ENCODE data around the gene ZNF135. TPM values are rescaled to one million over a fixed set of nuclear protein-coding genes. Genes with fewer than 3 reads are reported as not detected.
A peak's percentile ranks its signal among the peaks of the same experiment; 100 is the strongest.

ZNF135 gene
- 1 to 10 TPM; 4.1 to 5.5 TPM for total RNA-seq
- long read RNA-seq, donor 1, partial matches to known transcripts: 1 of 3 reads
- long read RNA-seq, donor 1, other reads (novel, unspliced or antisense): 2 of 3 reads
- long read RNA-seq, donor 2, partial matches to known transcripts: 8 of 14 reads
- long read RNA-seq, donor 2, other reads (novel, unspliced or antisense): 4 of 14 reads

- peak; percentile 95 for DNase-seq (ENCODE audit: low spot score)
- intact Hi-C loops (cut with DNase I): no loop called here
These were observed at the start of gene ZNF135 for GRCh38 chr19:58059003-58059670. ZNF135 (plus strand) TSS chr19:58059282; CDS start chr19:58060003, 721 bp downstream.

GRCh38 chr19:58009301-58009665 lies 49.8 kb upstream of the ZNF135 start:
- no peak for DNase-seq (ENCODE audit: low spot score)
- intact Hi-C loops (cut with DNase I): no loop called here

- DNase-seq (ENCODE audit: low spot score): peak; percentile 91
- intact Hi-C loops (cut with DNase I): no loop called here
These were observed 49.3 kb upstream of the ZNF135 start for GRCh38 chr19:58009666-58010301.

DNA sequence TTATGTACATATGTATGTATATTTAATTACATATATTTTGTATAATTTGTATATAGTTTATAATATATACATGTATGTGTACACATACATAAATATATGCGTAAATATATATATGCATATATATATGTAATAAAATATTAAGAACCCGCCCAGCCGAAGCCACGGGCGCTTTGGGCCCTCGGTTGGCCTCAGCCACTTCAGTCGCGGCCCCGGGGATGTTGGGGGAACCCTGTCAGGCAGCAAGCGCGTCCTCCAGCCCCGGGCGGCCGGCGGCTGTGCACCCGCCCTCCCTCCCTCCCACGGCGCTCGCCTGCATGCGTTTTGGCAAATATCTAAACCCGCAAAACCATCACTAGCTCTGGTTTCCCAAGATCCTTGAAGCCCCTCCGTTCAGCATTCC lies 48.6 kb upstream of the ZNF135 start:
- intact Hi-C loops (cut with DNase I): no loop called here
- no peak for DNase-seq (ENCODE audit: low spot score)

DNA sequence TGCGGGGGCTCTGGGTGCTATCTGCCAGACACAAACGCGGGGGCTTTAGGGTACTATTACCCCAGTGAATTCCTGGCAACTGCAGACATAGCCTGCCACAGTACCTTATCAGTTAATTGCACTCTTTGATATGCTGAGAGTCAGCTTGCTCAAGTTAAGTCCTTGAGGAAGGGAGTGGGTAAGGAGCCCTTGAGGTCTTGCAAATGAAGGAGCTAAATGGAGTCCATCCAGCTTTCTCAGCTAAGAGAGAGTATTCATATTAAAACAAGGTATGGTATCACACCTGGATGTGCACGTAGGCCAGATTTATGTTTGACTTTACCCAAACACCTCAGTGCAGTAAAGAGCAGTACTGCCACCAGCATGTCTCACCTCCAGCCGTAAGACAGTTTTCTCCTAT lies 44.9 kb upstream of the ZNF135 start:
- intact Hi-C loops (cut with DNase I): no loop called here
- no peak for DNase-seq (ENCODE audit: low spot score)

GRCh38 chr19:58020129-58020528 lies 39.0 kb upstream of the ZNF135 start:
- intact Hi-C loops (cut with DNase I): loop anchor here in 1 of 2 donors (5.0 kb wide), 1 partner anchor 137 kb away; no protein-coding TSS in a partner anchor
- DNase-seq (ENCODE audit: low spot score): peak; percentile 64

DNA sequence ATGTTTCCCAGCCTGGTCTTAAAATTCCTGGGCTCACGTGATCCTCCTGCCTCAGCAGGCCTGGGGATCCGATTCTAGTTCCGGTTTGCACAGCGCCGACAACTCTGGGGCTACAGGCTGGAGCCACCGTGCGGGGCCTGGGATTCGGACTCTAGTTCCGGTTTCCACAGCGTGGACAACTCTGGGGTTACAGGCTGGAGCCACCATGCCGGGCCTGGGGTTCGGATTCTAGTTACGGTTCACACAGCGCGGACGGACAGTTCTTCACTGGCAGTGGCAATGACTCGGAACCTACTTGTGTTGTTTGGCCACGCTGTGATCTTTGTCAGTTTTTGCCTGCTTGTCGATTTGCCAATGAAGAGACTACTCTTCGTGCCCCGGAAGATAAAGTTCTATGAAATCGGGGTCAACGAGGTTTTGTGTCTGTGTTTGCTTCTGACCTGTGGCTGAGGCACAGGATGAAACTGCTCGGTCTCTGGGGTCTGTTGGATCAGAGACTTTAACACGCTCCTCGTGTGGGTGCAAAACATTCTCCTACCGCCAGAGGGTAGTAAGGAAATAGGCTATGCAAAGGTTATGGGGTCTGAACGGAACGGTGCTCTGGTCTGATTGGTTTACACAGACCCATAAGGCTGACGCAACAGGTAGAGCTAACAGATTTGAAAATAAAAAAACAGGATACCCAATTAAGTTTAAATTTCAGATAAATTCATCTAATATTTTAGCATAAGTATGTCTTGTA lies 37.4 kb upstream of the ZNF135 start:
- DNase-seq (ENCODE audit: low spot score): peak; percentile 38
- intact Hi-C loops (cut with DNase I): loop anchor here in 1 of 2 donors (5.0 kb wide), 1 partner anchor 136 kb away; no protein-coding TSS in a partner anchor

DNA sequence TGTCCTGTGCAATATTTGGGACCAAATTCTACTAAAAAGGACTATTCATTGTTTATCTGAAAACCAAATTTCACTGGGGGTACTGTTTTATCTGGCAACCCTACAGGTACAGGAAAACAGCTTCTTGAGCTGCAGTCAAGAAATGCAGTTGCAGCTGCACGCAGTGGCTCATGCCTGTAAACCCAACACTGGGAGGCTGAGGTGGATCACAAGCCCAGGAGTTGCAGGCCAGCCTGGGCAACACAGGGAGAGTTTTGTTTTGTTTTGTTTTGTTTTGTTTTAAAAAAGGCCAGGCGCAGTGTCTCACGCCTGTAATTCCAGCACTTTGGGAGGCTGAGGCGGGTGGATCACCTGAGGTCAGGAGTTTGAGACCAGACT lies 36.8 kb upstream of the ZNF135 start:
- DNase-seq (ENCODE audit: low spot score): peak; percentile 47
- intact Hi-C loops (cut with DNase I): loop anchor here in 1 of 2 donors (5.0 kb wide), 1 partner anchor 135 kb away; no protein-coding TSS in a partner anchor

- intact Hi-C loops (cut with DNase I): loop anchor here in 1 of 2 donors (5.0 kb wide), 1 partner anchor 133 kb away; no protein-coding TSS in a partner anchor
- no peak for DNase-seq (ENCODE audit: low spot score)
These were observed 34.4 kb upstream of the ZNF135 start for GRCh38 chr19:58024661-58025060.

DNA sequence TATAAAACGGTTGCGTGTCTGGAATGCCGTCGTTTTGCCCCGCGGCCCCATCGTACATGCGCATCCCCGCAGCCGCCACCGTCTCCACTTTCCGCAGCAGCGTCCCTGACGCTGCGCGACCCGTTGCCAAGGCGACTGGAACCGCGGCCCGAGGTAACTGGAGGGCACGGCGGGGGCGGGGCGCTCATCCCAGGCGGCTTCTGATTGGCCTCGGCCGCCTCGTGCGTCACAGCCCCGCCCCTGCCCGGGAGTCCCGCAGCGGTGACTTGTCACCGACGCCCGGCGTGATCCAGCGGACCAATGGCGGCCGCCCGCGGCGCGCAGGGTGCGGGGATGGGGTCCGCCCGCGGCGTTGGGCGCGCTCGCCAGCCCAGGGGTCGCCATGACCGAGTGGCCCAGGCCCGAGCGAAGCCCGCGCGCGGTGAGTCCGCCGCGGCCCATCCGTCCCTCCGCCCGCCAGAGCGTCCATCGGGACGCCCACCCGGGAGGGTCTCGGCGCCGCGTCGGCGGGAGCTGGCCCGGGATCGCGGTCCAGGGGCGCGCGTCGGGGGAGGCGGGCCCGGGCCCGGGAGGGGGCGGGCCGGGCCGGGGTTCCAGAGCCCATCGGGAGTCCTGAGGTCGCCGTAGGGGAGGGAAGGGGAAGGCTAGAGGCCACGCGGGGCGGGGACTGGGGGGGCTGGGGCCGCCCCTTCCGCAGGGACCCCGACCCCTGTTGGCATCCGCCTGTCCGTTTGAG lies 25.2 kb upstream of the ZNF135 start, which contains the start of gene ZSCAN1:
Gene ZSCAN1, plus strand, starts transcription at position 285 of the 736 bp plus-strand sequence. CDS start 3,812 bp downstream, outside the sequence.
- peak; percentile 89 for DNase-seq (ENCODE audit: low spot score)
- intact Hi-C loops (cut with DNase I): loop anchor here in 1 of 2 donors (10.0 kb wide), 1 partner anchor 91 kb away; no protein-coding TSS in a partner anchor

DNA sequence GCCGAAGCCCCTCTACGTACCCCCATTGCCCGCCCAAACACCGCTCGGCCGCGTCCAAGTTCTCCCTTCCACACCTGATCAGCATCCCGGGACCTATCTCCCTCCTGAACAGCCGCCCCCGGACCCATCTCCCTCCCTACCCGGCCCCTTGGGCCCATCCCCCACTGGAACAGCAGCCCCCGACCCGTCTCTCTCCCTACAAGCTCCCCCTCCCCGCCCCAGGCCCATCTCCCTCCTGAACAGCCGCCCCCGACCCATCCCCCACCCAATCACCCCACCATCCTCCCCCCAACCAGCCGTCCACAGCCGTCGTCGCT lies 24.6 kb upstream of the ZNF135 start:
- intact Hi-C loops (cut with DNase I): loop anchor here in 1 of 2 donors (10.0 kb wide), 1 partner anchor 90 kb away; no protein-coding TSS in a partner anchor
- no peak for DNase-seq (ENCODE audit: low spot score)

DNA sequence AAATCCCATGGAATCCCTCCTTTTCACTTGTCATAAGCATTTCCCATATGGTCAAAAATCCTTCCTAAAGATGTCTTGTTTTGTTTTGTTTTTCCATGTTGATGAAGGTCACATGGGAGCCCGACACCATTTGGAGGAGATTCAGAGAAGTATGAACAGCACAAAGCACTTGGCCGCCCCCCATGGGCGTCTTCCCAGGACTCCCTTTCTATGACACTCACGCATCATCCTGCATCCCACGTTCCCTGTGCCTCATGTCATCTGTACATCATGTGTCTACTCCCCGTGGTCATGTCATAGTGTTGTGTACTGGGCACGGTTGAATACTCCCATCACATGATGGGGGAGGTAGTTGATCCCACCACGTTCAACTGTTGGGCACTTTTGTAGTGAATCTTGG lies 23.2 kb upstream of the ZNF135 start:
- no peak for DNase-seq (ENCODE audit: low spot score)
- intact Hi-C loops (cut with DNase I): loop anchor here in 1 of 2 donors (10.0 kb wide), 1 partner anchor 89 kb away; no protein-coding TSS in a partner anchor

DNA sequence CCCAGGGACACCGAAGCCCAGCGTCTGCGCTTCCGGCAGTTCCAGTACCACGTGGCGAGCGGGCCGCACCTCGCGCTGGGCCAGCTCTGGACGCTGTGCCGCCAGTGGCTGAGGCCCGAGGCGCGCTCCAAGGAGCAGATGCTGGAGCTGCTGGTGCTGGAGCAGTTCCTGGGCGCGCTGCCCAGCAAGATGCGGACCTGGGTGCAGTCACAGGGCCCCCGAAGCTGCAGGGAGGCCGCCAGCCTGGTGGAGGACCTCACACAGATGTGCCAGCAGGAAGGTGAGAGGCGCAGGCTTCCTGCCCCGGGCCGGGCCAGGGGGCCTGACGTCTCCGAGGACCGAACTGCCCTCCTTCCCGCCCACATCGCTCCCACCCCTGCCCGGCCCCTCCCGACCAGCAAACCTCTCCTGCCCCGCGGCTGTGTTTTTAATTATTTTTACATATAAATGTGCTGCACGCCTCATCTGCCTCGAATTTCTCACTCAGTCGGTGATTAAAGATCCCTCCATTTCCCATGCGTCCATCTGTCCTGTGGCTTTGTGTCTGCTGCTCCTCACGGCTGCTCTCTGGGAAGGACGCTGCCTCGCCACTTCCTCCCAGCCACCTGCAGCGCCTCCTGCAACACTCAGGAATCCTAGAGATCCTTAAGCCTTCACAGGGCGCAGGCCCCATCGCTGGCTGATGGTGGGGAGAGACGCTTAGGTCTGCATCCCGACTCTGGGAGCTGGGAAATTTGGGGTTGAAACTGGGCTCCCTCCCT lies 21.0 kb upstream of the ZNF135 start:
- no peak for DNase-seq (ENCODE audit: low spot score)
- intact Hi-C loops (cut with DNase I): loop anchor here in 1 of 2 donors (10.0 kb wide), 1 partner anchor 87 kb away; no protein-coding TSS in a partner anchor

DNA sequence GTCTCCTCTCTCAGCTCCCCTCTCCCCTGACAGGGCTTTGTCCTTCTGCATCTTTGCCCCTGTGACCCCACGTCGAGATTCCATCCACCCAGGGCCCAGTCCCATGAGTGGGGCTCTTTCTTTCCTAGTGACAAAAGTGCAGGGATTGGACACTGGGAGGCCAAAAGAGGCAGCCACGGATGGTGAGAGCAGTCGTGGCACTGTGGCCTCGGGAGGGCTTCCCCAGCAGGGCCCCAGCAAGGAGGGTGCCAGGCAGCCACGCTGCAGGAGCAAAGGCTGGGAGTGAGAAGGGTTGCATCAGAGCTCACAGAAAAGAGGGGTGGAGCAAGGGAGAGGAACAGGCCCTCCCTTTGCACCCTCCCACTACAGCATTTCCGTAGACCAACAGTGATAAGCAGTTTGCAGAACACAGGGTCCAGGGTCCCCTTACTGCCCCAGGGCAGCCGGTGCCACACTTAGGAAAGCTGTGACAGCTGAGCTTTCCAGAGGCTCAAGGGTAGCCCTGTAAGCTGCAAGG lies 20.3 kb upstream of the ZNF135 start:
- intact Hi-C loops (cut with DNase I): loop anchor here in 1 of 2 donors (10.0 kb wide), 1 partner anchor 86 kb away; no protein-coding TSS in a partner anchor
- DNase-seq (ENCODE audit: low spot score): no peak

GRCh38 chr19:58040751-58041525 lies 18.1 kb upstream of the ZNF135 start:
- intact Hi-C loops (cut with DNase I): no loop called here
- no peak for DNase-seq (ENCODE audit: low spot score)

DNA sequence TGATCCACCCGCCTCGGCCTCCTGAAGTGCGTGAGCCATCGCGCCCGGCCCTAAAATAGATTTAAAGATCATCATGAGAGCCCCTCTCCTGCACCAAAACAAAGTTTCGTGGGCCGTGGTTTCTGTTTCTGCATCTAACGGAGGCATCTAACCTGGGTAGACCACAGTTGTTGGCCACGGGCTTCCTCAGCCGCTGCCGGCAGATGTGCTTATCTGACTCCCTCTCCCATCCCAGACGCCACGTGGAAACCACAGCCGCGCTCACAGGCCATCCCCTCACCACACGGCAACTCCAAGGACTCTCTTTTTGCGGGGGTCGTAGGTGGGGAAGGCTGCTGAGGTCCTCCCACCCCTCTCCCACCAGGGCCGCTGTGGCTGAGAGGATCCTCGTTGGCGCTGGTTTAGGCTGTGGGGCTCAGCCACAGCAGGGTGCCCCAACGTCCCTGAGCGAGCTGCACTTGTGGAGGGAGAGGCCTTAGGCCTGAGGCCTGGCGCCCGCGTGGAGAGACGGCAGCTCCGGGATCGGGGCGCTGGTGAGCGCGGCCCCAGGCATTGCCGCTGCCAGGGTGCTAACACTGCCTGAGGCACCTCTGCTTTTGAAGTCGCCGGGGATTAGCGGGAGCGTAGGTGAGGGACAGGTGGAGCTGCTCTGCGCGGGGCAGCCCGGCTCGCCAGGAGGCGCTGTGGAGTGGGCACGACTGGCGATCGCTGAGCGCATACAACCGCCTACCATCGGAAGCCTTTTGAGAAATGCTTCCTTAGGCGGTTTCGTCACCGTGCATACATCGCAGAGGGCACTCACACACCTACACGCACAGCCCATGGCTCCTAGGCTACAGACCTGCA lies 16.4 kb upstream of the ZNF135 start:
- intact Hi-C loops (cut with DNase I): no loop called here
- peak; percentile 66 for DNase-seq (ENCODE audit: low spot score)
